K562 (cell line): ENCODE measurements around the gene TSSK2. TPM values are rescaled to one million over a fixed set of nuclear protein-coding genes. Genes with fewer than 3 reads are reported as not detected.

Experiments used
- BRF1 ChIP-seq: IDR thresholded peaks from 3 replicates; pipeline ENCODE4 v1.6.1; 2011; ENCODE audit warnings: borderline replicate concordance, mild to moderate bottlenecking; ENCODE audit not compliant: insufficient read length; ENCODE audit errors: extremely low read depth
- EHMT2 ChIP-seq: fragments of 450-650 bp; IDR thresholded peaks from 2 replicates; pipeline ENCODE4 v1.6.1; 2018; ENCODE audit warnings: antibody characterized with exemption
- HLTF ChIP-seq: fragments of 450-650 bp; IDR thresholded peaks from 2 replicates; pipeline ENCODE4 v1.6.1; 2016
- HNRNPK ChIP-seq: fragments of 200-400 bp; formaldehyde crosslinking; IDR thresholded peaks from one replicate; pipeline ENCODE4 v1.6.1; 2018; ENCODE audit warnings: mild to moderate bottlenecking, low read depth, low read length; ENCODE audit not compliant: poor library complexity, severe bottlenecking
- HNRNPLL ChIP-seq: fragments of 200-400 bp; formaldehyde crosslinking; IDR thresholded peaks from 2 replicates; pipeline ENCODE4 v1.6.1; 2017; ENCODE audit warnings: low read length, low read depth, mild to moderate bottlenecking; ENCODE audit not compliant: poor library complexity, severe bottlenecking
- JUND ChIP-seq, 2 experiments: IDR thresholded peaks; 2 replicates in 1 of 2; 3 replicates in 1 of 2; pipeline ENCODE4 v1.6.1; 2011; ENCODE audit warnings: borderline replicate concordance in 2 of 2, low read depth in 2 of 2, low read length in 2 of 2, improper control_type of control experiment in 1 of 2, missing biosample characterization in 1 of 2, missing genetic modification characterization in 1 of 2, missing genetic modification reagents in 1 of 2
- L3MBTL2 ChIP-seq: fragments of 450-650 bp; IDR thresholded peaks from 2 replicates; pipeline ENCODE4 v1.6.1; 2016; ENCODE audit warnings: mild to moderate bottlenecking, moderate library complexity
- NR4A1 ChIP-seq, 2 experiments: fragments of 250-450 bp in 1 of 2; fragments of 450-650 bp in 1 of 2; sonication (Bioruptor Pico) in 1 of 2; IDR thresholded peaks; 2 replicates each; pipeline versions ENCODE4 v1.4.0 to v1.6.1; 2016 to 2020; ENCODE audit warnings: mild to moderate bottlenecking in 2 of 2, missing compliant biosample characterization in 1 of 2, missing genetic modification characterization in 1 of 2, moderate library complexity in 1 of 2
- PKNOX1 ChIP-seq: fragments of 450-650 bp; IDR thresholded peaks from 2 replicates; pipeline ENCODE4 v1.6.1; 2016
- TFE3 ChIP-seq: fragments of 450-650 bp; formaldehyde crosslinking; IDR thresholded peaks from 2 replicates; pipeline ENCODE4 v1.4.0; 2020; ENCODE audit warnings: mild to moderate bottlenecking, mixed read lengths
- ZNF133 ChIP-seq: fragments of 250-450 bp; sonication (Bioruptor Pico); IDR thresholded peaks from 2 replicates; pipeline ENCODE4 v1.4.0; 2020; ENCODE audit warnings: mild to moderate bottlenecking
- polyA plus RNA-seq, 8 experiments: library from polyadenylated mRNA; depleted of rRNA in 4 of 8; stranded (reverse) in 5 of 8; unstranded in 3 of 8; fragments of >200 nt; fragmentation: Nextera tagmentation in 2 of 8; fragmentation: Illumina TruSeq in 1 of 8; extraction: Ambion mirVana in 2 of 8; extraction: Trizol in 1 of 8; gene quantifications; 2 replicates each; pipeline versions ENCODE4 v1.2.1 to v1.2.3, GENCODE V29; 2011 to 2014; ENCODE audit warnings: inconsistent platforms in 1 of 8, missing spikeins in 1 of 8
- total RNA-seq, 7 experiments: library from RNA; depleted of rRNA in 6 of 7; stranded (reverse); fragments of >200 nt in 6 of 7; fragmentation: Illumina TruSeq in 2 of 7; extraction: Trizol in 2 of 7; gene quantifications; 2 replicates each; pipeline versions ENCODE4 v1.2.1 to v1.2.3, GENCODE V29; 2011 to 2021; ENCODE audit warnings: low replicate concordance in 1 of 7
- TF ChIP-seq, protein P1 (sequence below), 2 experiments: fragments of 450-650 bp in 1 of 2; sonication (generic) in 1 of 2; formaldehyde crosslinking in 1 of 2; IDR thresholded peaks; 2 replicates each; pipeline versions ENCODE4 v1.7.1 to v1.9.0; 2016 to 2022; ENCODE audit warnings: inconsistent platforms in 1 of 2, mild to moderate bottlenecking in 1 of 2, missing genetic modification reagents in 1 of 2
- TF ChIP-seq, protein P2 (sequence below): fragments of 250-450 bp; sonication (Bioruptor Pico); IDR thresholded peaks from 2 replicates; pipeline ENCODE4 v1.9.0; 2021; ENCODE audit warnings: mild to moderate bottlenecking, inconsistent platforms

TSSK2 gene
- total and polyA plus RNA-seq, 9 of the 15 experiments (the other 6 are each of a cell fraction or from before 2014, with no cell fraction given), result 0.04 TPM; not detected in 8

DNA sequence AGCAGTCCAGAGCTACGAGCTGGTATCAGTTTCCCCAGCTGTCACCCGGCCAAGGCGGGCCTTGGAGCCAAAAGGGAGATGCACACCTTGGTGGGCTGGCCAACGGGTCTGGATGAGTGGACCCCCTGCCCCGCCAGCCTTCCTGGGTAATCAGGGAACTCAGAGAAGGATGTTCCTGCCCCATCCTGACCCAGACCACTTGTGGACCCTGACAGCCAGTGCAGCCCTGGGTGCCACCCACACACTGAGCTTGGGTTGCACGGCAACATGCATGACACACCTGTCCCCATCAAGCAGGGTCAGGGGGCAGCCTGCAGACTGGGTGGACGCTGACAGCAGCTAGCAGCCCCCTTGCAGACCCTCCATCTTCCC, 38.8 kb downstream of the TSSK2 start (continued):
- TF ChIP-seq, protein P1, sequence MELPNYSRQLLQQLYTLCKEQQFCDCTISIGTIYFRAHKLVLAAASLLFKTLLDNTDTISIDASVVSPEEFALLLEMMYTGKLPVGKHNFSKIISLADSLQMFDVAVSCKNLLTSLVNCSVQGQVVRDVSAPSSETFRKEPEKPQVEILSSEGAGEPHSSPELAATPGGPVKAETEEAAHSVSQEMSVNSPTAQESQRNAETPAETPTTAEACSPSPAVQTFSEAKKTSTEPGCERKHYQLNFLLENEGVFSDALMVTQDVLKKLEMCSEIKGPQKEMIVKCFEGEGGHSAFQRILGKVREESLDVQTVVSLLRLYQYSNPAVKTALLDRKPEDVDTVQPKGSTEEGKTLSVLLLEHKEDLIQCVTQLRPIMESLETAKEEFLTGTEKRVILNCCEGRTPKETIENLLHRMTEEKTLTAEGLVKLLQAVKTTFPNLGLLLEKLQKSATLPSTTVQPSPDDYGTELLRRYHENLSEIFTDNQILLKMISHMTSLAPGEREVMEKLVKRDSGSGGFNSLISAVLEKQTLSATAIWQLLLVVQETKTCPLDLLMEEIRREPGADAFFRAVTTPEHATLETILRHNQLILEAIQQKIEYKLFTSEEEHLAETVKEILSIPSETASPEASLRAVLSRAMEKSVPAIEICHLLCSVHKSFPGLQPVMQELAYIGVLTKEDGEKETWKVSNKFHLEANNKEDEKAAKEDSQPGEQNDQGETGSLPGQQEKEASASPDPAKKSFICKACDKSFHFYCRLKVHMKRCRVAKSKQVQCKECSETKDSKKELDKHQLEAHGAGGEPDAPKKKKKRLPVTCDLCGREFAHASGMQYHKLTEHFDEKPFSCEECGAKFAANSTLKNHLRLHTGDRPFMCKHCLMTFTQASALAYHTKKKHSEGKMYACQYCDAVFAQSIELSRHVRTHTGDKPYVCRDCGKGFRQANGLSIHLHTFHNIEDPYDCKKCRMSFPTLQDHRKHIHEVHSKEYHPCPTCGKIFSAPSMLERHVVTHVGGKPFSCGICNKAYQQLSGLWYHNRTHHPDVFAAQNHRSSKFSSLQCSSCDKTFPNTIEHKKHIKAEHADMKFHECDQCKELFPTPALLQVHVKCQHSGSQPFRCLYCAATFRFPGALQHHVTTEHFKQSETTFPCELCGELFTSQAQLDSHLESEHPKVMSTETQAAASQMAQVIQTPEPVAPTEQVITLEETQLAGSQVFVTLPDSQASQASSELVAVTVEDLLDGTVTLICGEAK (IDR thresholded peaks at IDR 0.05), result no peak
- TF ChIP-seq, protein P1 (CRISPR knock-in tag; IDR thresholded peaks at IDR 0.05), result no peak
- TF ChIP-seq HLTF, result no peak
- TF ChIP-seq HNRNPLL, result peak; percentile 3
- no peak for TF ChIP-seq ZNF133 (CRISPR knock-in tag)
- TF ChIP-seq, protein P2, sequence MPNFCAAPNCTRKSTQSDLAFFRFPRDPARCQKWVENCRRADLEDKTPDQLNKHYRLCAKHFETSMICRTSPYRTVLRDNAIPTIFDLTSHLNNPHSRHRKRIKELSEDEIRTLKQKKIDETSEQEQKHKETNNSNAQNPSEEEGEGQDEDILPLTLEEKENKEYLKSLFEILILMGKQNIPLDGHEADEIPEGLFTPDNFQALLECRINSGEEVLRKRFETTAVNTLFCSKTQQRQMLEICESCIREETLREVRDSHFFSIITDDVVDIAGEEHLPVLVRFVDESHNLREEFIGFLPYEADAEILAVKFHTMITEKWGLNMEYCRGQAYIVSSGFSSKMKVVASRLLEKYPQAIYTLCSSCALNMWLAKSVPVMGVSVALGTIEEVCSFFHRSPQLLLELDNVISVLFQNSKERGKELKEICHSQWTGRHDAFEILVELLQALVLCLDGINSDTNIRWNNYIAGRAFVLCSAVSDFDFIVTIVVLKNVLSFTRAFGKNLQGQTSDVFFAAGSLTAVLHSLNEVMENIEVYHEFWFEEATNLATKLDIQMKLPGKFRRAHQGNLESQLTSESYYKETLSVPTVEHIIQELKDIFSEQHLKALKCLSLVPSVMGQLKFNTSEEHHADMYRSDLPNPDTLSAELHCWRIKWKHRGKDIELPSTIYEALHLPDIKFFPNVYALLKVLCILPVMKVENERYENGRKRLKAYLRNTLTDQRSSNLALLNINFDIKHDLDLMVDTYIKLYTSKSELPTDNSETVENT (CRISPR knock-in tag), result peak; percentile 28; the same call in 1 of the 2 replicates
- TF ChIP-seq HNRNPK, result no peak
- no peak for TF ChIP-seq PKNOX1
- TF ChIP-seq JUND (IDR thresholded peaks at IDR 0.05; ENCODE audit: borderline replicate concordance, low read depth, low read length), result no peak
- TF ChIP-seq JUND (tag; IDR thresholded peaks at IDR 0.05; ENCODE audit: borderline replicate concordance, low read depth, low read length), result no peak
- TF ChIP-seq BRF1, result no peak
- TF ChIP-seq TFE3 (CRISPR knock-in tag), result no peak
- no peak for TF ChIP-seq L3MBTL2
- no peak for TF ChIP-seq EHMT2
- no peak for TF ChIP-seq NR4A1 (CRISPR knock-in tag; IDR thresholded peaks at IDR 0.05)
- 0 out of 2 replicates have a peak, but pooled peaks have one; percentile 36 for TF ChIP-seq NR4A1 (tag; IDR thresholded peaks at IDR 0.05)
